Measurements from ENCODE around the gene TRPV5. TPM values are rescaled to one million over a fixed set of nuclear protein-coding genes. Genes with fewer than 3 reads are reported as not detected.

TRPV5 gene
- total and polyA plus RNA-seq, 2 donors: 0.26 TPM; not detected in 1

GRCh38 chr7:142872106-142872675 lies 61.4 kb downstream of the TRPV5 start:
- Histone ChIP-seq H3K27ac (ENCODE audit: low read depth) (no peak overlapping the region), H3K4me3 (ENCODE audit: low read depth, low read length) (no peak overlapping the region), H3K4me1 (ENCODE audit: insufficient read depth) (no peaks in the 10 kb centered on the region), H3K36me3 (ENCODE audit: insufficient read depth) (peaks cover 2% of the 10 kb centered on the region)
- 89% methylated on average over 15 of the region's 15 CpGs for WGBS
- no peak for DNase-seq (ENCODE audit: extremely low spot score)

GRCh38 chr7:142871260-142872105 lies 62.1 kb downstream of the TRPV5 start:
- peaks cover 2% of the 10 kb centered on the region for H3K36me3 ChIP-seq (ENCODE audit: insufficient read depth)
- no peaks in the 10 kb centered on the region for H3K4me1 ChIP-seq (ENCODE audit: insufficient read depth)
- no peak for DNase-seq (ENCODE audit: extremely low spot score)
- WGBS: 88% methylated on average over 23 of the region's 23 CpGs
- H3K4me3 ChIP-seq (ENCODE audit: low read depth, low read length): no peak overlapping the region
- no peak overlapping the region for H3K27ac ChIP-seq (ENCODE audit: low read depth)

- DNase-seq (ENCODE audit: extremely low spot score): no peak
- WGBS: 88% methylated on average over 14 of the region's 14 CpGs
- Histone ChIP-seq H3K4me1 (ENCODE audit: insufficient read depth) (no peaks in the 10 kb centered on the region), H3K4me3 (ENCODE audit: low read depth, low read length) (no peak overlapping the region), H3K36me3 (ENCODE audit: insufficient read depth) (peaks cover 2% of the 10 kb centered on the region), H3K27ac (ENCODE audit: low read depth) (no peak overlapping the region)
These were observed 62.8 kb downstream of the TRPV5 start for GRCh38 chr7:142870566-142871259.

- H3K27ac ChIP-seq (ENCODE audit: low read depth): no peak overlapping the region
- no peaks in the 10 kb centered on the region for H3K4me1 ChIP-seq (ENCODE audit: insufficient read depth)
- H3K36me3 ChIP-seq (ENCODE audit: insufficient read depth): peaks cover 2% of the 10 kb centered on the region
- WGBS: 86% methylated on average over 8 of the region's 8 CpGs
- no peak for DNase-seq (ENCODE audit: extremely low spot score)
- H3K4me3 ChIP-seq (ENCODE audit: low read depth, low read length): no peak overlapping the region
These were observed 63.4 kb downstream of the TRPV5 start for GRCh38 chr7:142870147-142870559.

- WGBS: 91% methylated on average over 2 of the region's 2 CpGs
- Histone ChIP-seq H3K36me3 (ENCODE audit: insufficient read depth) (peaks cover 2% of the 10 kb centered on the region), H3K4me3 (ENCODE audit: low read depth, low read length) (no peak overlapping the region), H3K27ac (ENCODE audit: low read depth) (no peak overlapping the region), H3K4me1 (ENCODE audit: insufficient read depth) (no peaks in the 10 kb centered on the region)
- no peak for DNase-seq (ENCODE audit: extremely low spot score)
These were observed 64.1 kb downstream of the TRPV5 start for GRCh38 chr7:142869434-142869833.

- no peak overlapping the region for H3K27ac ChIP-seq (ENCODE audit: low read depth)
- WGBS: 95% methylated on average over 11 of the region's 11 CpGs
- no peaks in the 10 kb centered on the region for H3K4me1 ChIP-seq (ENCODE audit: insufficient read depth)
- no peak overlapping the region for H3K4me3 ChIP-seq (ENCODE audit: low read depth, low read length)
- H3K36me3 ChIP-seq (ENCODE audit: insufficient read depth): peaks cover 2% of the 10 kb centered on the region
- DNase-seq (ENCODE audit: extremely low spot score): no peak
These were observed 64.5 kb downstream of the TRPV5 start for GRCh38 chr7:142868986-142869415.

GRCh38 chr7:142868188-142868985 lies 65.2 kb downstream of the TRPV5 start:
- DNase-seq (ENCODE audit: extremely low spot score): no peak
- no peak overlapping the region for H3K4me3 ChIP-seq (ENCODE audit: low read depth, low read length)
- WGBS: 90% methylated on average over 31 of the region's 31 CpGs

GRCh38 chr7:142867398-142868187 lies 66.0 kb downstream of the TRPV5 start:
- H3K36me3 ChIP-seq (ENCODE audit: insufficient read depth): peaks cover 2% of the 10 kb centered on the region
- DNase-seq (ENCODE audit: extremely low spot score): no peak

More at GRCh38 chr7:142868188-142868985, 65.2 kb downstream of the TRPV5 start:
- H3K27ac ChIP-seq (ENCODE audit: low read depth): no peak overlapping the region
- peaks cover 2% of the 10 kb centered on the region for H3K36me3 ChIP-seq (ENCODE audit: insufficient read depth)
- no peaks in the 10 kb centered on the region for H3K4me1 ChIP-seq (ENCODE audit: insufficient read depth)

GRCh38 chr7:142867097-142867378 lies 66.5 kb downstream of the TRPV5 start:
- 92% methylated on average over 4 of the region's 4 CpGs for WGBS
- Histone ChIP-seq H3K4me3 (ENCODE audit: low read depth, low read length) (no peak overlapping the region), H3K27ac (ENCODE audit: low read depth) (no peak overlapping the region), H3K4me1 (ENCODE audit: insufficient read depth) (no peaks in the 10 kb centered on the region), H3K36me3 (ENCODE audit: insufficient read depth) (peaks cover 2% of the 10 kb centered on the region)
- no peak for DNase-seq (ENCODE audit: extremely low spot score)

More at GRCh38 chr7:142867398-142868187, 66.0 kb downstream of the TRPV5 start:
- H3K27ac ChIP-seq (ENCODE audit: low read depth): no peak overlapping the region
- H3K4me1 ChIP-seq (ENCODE audit: insufficient read depth): no peaks in the 10 kb centered on the region
- H3K4me3 ChIP-seq (ENCODE audit: low read depth, low read length): no peak overlapping the region
- 78% methylated on average over 18 of the region's 18 CpGs for WGBS

- WGBS: 77% methylated on average over 18 of the region's 18 CpGs
- peaks cover 2% of the 10 kb centered on the region for H3K36me3 ChIP-seq (ENCODE audit: insufficient read depth)
These were observed 67.0 kb downstream of the TRPV5 start for GRCh38 chr7:142866361-142867096.

GRCh38 chr7:142865766-142866165 lies 67.8 kb downstream of the TRPV5 start:
- Histone ChIP-seq H3K4me1 (ENCODE audit: insufficient read depth) (no peaks in the 10 kb centered on the region), H3K27ac (ENCODE audit: low read depth) (no peak overlapping the region), H3K36me3 (ENCODE audit: insufficient read depth) (peaks cover 2% of the 10 kb centered on the region), H3K4me3 (ENCODE audit: low read depth, low read length) (no peak overlapping the region)
- no peak for DNase-seq (ENCODE audit: extremely low spot score)
- 70% methylated on average over 13 of the region's 13 CpGs for WGBS

More at GRCh38 chr7:142866361-142867096, 67.0 kb downstream of the TRPV5 start:
- no peak overlapping the region for H3K27ac ChIP-seq (ENCODE audit: low read depth)
- H3K4me1 ChIP-seq (ENCODE audit: insufficient read depth): no peaks in the 10 kb centered on the region
- no peak overlapping the region for H3K4me3 ChIP-seq (ENCODE audit: low read depth, low read length)
- DNase-seq (ENCODE audit: extremely low spot score): no peak

All from urinary bladder (tissue), 4 donors.